ENCODE data around the gene GMCL2. TPM values are rescaled to one million over a fixed set of nuclear protein-coding genes. Genes with fewer than 3 reads are reported as not detected.

GMCL2 gene
- total and polyA plus RNA-seq, 9 of the 15 experiments (the other 6 are each of a cell fraction or from before 2014, with no cell fraction given), result 0.04 TPM; not detected in 8

DNA sequence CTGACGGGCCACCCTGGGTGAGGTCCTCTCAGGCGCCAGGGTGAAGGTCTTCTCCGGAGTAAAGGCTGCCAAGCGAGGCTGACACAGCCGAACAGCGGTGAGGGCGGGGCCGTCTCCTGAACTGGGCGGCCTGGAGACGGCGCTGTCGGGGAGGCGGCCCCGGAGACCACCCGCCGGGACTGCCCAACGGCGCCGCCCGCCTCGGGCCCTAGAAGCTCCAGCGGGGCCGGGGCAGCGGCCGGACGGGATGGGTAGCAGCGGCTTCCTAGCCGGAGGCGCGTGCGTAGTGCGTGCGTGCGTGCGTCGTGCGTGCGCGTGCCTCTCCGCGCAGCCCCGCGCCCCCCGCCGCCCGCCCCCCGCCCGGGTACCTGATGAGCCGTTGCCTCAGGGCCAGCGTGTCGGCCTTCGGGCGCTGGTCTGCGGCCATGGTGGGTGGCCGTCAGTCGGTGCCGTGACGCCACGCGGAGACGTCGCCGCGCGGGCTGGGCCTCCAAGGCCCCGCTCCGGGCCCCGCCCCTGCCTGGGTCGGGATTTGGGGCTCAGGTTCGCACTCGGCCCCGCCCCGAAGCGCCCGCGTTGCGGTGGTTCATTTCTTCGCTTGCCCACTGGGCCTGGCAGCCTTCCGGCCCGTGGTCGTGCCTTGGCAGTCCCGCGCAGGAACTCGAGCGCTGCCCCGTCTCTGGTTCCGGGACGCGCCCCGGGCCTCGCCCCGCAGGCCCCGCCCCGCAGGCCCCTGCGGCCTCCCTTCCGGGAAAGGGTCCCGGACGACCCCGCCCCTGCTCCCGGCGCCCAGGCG is 45.2 kb upstream of the GMCL2 start, which contains the start of gene PHYKPL (continued):
- TF ChIP-seq ARID4B (CRISPR knock-in tag; IDR thresholded peaks at IDR 0.05), result peak; percentile 78
- no peak for TF ChIP-seq MCM2 (IDR thresholded peaks at IDR 0.05; ENCODE audit: low read depth)
- TF ChIP-seq, protein P1, sequence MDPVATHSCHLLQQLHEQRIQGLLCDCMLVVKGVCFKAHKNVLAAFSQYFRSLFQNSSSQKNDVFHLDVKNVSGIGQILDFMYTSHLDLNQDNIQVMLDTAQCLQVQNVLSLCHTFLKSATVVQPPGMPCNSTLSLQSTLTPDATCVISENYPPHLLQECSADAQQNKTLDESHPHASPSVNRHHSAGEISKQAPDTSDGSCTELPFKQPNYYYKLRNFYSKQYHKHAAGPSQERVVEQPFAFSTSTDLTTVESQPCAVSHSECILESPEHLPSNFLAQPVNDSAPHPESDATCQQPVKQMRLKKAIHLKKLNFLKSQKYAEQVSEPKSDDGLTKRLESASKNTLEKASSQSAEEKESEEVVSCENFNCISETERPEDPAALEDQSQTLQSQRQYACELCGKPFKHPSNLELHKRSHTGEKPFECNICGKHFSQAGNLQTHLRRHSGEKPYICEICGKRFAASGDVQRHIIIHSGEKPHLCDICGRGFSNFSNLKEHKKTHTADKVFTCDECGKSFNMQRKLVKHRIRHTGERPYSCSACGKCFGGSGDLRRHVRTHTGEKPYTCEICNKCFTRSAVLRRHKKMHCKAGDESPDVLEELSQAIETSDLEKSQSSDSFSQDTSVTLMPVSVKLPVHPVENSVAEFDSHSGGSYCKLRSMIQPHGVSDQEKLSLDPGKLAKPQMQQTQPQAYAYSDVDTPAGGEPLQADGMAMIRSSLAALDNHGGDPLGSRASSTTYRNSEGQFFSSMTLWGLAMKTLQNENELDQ (CRISPR knock-in tag; IDR thresholded peaks at IDR 0.05; ENCODE audit: borderline replicate concordance), result no peak
- no peak for TF ChIP-seq BRCA1 (IDR thresholded peaks at IDR 0.05)
- no peak for TF ChIP-seq BRCA1 (CRISPR knock-in tag; IDR thresholded peaks at IDR 0.05)
- TF ChIP-seq CXXC5 (CRISPR knock-in tag; IDR thresholded peaks at IDR 0.05), result peak; percentile 93
- TF ChIP-seq MLLT1 (IDR thresholded peaks at IDR 0.05), result no peak
- TF ChIP-seq ZNF764 (CRISPR knock-in tag; IDR thresholded peaks at IDR 0.05; ENCODE audit: low read depth), result no peak
- no peak for TF ChIP-seq POLR2H (tag; IDR thresholded peaks at IDR 0.05; ENCODE audit: low read depth)
- TF ChIP-seq THRB (CRISPR knock-in tag; conservative IDR thresholded peaks at IDR 0.05), result no peak
- TF ChIP-seq NCOA6 (IDR thresholded peaks at IDR 0.05), result no peak; the same call in none of the 2 replicates
- no peak for TF ChIP-seq ZNF217 (CRISPR knock-in tag; IDR thresholded peaks at IDR 0.05)
- TF ChIP-seq GATAD2B (IDR thresholded peaks at IDR 0.05; ENCODE audit: borderline replicate concordance), result peak; percentile 42; the same call in 1 of the 2 replicates
- peak; percentile 35 for TF ChIP-seq FIP1L1 (IDR thresholded peaks at IDR 0.05; ENCODE audit: low read depth, low read length, poor library complexity, severe bottlenecking)
- TF ChIP-seq LCOR (CRISPR knock-in tag; IDR thresholded peaks at IDR 0.05), result no peak
- TF ChIP-seq CREB3L1 (IDR thresholded peaks at IDR 0.05; ENCODE audit: borderline replicate concordance, low read depth), result no peak

Data from K562 (cell line).